Measurements from ENCODE around the gene ZNRF3. TPM values are rescaled to one million over a fixed set of nuclear protein-coding genes. Genes with fewer than 3 reads are reported as not detected.

Gene ZNRF3
- polyA plus RNA-seq, 1 of the 3 experiments (the other 2 are of a cell fraction), result 4.2 TPM

DNA sequence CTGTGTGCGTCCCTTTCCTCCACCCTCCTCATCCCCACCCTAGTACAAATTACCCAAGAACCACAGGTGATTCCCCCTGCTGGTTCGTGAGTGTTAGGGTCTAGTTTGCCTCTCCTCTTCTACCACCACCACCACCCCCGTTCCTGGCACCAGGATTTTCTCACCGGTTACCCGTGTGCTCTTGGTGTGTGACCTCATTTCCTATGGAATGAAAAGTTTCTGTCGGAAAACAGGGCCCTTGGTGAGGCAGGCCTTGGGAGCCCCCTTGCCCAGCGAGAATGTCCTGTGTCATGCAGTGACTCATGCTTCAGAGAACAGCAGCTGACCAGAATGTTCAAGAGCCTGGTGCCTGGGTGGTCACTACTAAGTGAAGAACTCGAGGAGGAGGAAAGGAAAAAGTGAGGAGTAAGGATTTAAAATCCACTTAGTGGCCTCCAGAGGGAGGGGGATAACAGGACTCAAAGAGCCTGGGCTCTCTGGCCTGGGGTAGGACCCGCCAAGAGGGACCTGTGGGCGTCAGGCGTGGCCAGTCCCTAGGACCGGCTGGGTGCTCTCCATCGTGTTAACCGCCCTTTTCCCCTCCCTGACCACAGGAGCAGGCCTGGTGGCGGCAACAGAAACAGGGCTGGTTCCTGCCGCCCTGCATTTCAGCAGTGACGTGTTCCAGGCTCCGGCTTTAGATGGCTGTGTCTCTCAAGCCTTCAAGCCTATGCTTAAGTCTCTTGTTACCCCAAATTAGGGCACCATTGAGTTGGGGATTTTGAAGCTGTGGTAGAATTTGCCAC, 148.0 kb downstream of the ZNRF3 start:
- WGBS (ENCODE audit: low lambda C conversion rate), result 7% methylated on average over 11 of the region's 18 CpGs
- CTCF ChIA-PET, result interaction anchor here (0.6 to 2.1 kb wide), 11 partner anchors 9 to 431 kb away, joined by 3 to 10 read pairs (median 3); no protein-coding TSS in a partner anchor

More for the DNA sequence above, 148.0 kb downstream of the ZNRF3 start:
- POLR2A ChIA-PET, result interaction anchor here (0.9 to 1.3 kb wide), 3 partner anchors 17 to 148 kb away, joined by 3 to 4 read pairs (median 3); partner anchors contain the start of gene ZNRF3
- Histone ChIP-seq H3K27ac (ENCODE audit: low read depth in 2 of 2, low read length in 1 of 2) (peak overlapping the region; percentile 86 to 99), H3K4me3 (ENCODE audit: low read depth in 2 of 2, low read length in 1 of 2) (peak overlapping the region; percentile 46 to 54), H3K36me3 (replicated peaks in 1 of 2; ENCODE audit: control insufficient read depth in 1 of 2, insufficient read depth in 2 of 2, low read length in 1 of 2) (no peaks in the 10 kb centered on the region), H3F3A (replicated peaks; ENCODE audit: insufficient read depth) (peaks cover 23% of the 10 kb centered on the region), H3K4me1 (ENCODE audit: control insufficient read depth in 1 of 2, insufficient read depth in 2 of 2, low read depth in 1 of 2, low read length in 1 of 2) (peaks cover 22 to 32% of the 10 kb centered on the region in 2 experiments), H4K20me1 (ENCODE audit: insufficient read depth) (no peaks in the 10 kb centered on the region), H3K4me2 (peak overlapping the region; percentile 80), H3K27me3 (ENCODE audit: insufficient read depth) (no peaks in the 10 kb centered on the region), H3K79me2 (ENCODE audit: insufficient read depth) (peaks cover 29% of the 10 kb centered on the region; the same call in 1 of the 2 replicates), H3K9ac (peak overlapping the region; percentile 80), H3K9me2 (no peaks in the 10 kb centered on the region), H2AFZ (ENCODE audit: low read depth) (peak overlapping the region; percentile 75), H3K9me3 (no peaks in the 10 kb centered on the region)
- TF ChIP-seq GATA2 (CRISPR knock-in tag; IDR thresholded peaks at IDR 0.05), result no peak
- TF ChIP-seq NFIC (IDR thresholded peaks at IDR 0.05; ENCODE audit: borderline replicate concordance), result peak; percentile 87
- no peak for TF ChIP-seq FOXJ3 (CRISPR knock-in tag; IDR thresholded peaks at IDR 0.05)
- no peak for TF ChIP-seq ELF1 (IDR thresholded peaks at IDR 0.05)
- TF ChIP-seq GABPA (IDR thresholded peaks at IDR 0.05; ENCODE audit: low read depth), result peak; percentile 42; the same call in 1 of the 2 replicates
- TF ChIP-seq RCOR1 (IDR thresholded peaks at IDR 0.05; ENCODE audit: low read length), result no peak
- TF ChIP-seq SIN3A (IDR thresholded peaks at IDR 0.05; ENCODE audit: borderline replicate concordance, low read depth, low read length), result peak; percentile 57; the same call in 1 of the 2 replicates
- TF ChIP-seq TEAD4 (IDR thresholded peaks at IDR 0.05; ENCODE audit: borderline replicate concordance, insufficient read depth), result peak; percentile 54; the same call in 1 of the 2 replicates
- TF ChIP-seq, protein P1, sequence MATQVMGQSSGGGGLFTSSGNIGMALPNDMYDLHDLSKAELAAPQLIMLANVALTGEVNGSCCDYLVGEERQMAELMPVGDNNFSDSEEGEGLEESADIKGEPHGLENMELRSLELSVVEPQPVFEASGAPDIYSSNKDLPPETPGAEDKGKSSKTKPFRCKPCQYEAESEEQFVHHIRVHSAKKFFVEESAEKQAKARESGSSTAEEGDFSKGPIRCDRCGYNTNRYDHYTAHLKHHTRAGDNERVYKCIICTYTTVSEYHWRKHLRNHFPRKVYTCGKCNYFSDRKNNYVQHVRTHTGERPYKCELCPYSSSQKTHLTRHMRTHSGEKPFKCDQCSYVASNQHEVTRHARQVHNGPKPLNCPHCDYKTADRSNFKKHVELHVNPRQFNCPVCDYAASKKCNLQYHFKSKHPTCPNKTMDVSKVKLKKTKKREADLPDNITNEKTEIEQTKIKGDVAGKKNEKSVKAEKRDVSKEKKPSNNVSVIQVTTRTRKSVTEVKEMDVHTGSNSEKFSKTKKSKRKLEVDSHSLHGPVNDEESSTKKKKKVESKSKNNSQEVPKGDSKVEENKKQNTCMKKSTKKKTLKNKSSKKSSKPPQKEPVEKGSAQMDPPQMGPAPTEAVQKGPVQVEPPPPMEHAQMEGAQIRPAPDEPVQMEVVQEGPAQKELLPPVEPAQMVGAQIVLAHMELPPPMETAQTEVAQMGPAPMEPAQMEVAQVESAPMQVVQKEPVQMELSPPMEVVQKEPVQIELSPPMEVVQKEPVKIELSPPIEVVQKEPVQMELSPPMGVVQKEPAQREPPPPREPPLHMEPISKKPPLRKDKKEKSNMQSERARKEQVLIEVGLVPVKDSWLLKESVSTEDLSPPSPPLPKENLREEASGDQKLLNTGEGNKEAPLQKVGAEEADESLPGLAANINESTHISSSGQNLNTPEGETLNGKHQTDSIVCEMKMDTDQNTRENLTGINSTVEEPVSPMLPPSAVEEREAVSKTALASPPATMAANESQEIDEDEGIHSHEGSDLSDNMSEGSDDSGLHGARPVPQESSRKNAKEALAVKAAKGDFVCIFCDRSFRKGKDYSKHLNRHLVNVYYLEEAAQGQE (IDR thresholded peaks at IDR 0.05; ENCODE audit: low read depth, low read length), result no peak
- TF ChIP-seq TAF1 (IDR thresholded peaks at IDR 0.05; ENCODE audit: borderline replicate concordance, low read depth, low read length), result peak; percentile 45; the same call in 1 of the 2 replicates
- no peak; the same call in 1 of the 2 replicates for TF ChIP-seq SMC3 (IDR thresholded peaks at IDR 0.05; ENCODE audit: low read depth, low read length)
- peak; percentile 60; the same call in 1 of the 2 replicates for TF ChIP-seq RXRA (IDR thresholded peaks at IDR 0.05; ENCODE audit: borderline replicate concordance, low read depth)
- no peak for TF ChIP-seq YY1 (IDR thresholded peaks at IDR 0.05; ENCODE audit: low read depth)
- TF ChIP-seq FOSL2 (IDR thresholded peaks at IDR 0.05; ENCODE audit: borderline replicate concordance, low read depth), result peak; percentile 94
- TF ChIP-seq, protein P2, sequence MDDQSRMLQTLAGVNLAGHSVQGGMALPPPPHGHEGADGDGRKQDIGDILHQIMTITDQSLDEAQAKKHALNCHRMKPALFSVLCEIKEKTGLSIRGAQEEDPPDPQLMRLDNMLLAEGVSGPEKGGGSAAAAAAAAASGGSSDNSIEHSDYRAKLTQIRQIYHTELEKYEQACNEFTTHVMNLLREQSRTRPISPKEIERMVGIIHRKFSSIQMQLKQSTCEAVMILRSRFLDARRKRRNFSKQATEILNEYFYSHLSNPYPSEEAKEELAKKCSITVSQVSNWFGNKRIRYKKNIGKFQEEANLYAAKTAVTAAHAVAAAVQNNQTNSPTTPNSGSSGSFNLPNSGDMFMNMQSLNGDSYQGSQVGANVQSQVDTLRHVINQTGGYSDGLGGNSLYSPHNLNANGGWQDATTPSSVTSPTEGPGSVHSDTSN (IDR thresholded peaks at IDR 0.05), result peak; percentile 72
- TF ChIP-seq, protein P3, sequence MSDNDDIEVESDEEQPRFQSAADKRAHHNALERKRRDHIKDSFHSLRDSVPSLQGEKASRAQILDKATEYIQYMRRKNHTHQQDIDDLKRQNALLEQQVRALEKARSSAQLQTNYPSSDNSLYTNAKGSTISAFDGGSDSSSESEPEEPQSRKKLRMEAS (IDR thresholded peaks at IDR 0.05; ENCODE audit: low read depth), result peak; percentile 88
- TF ChIP-seq EP300 (IDR thresholded peaks at IDR 0.05; ENCODE audit: borderline replicate concordance in 1 of 2, low read depth in 1 of 2, low read length in 1 of 2), result peak in 1 of 2 experiments; percentile 86; a peak in 2 of 4 replicates
- TF ChIP-seq JUND (IDR thresholded peaks at IDR 0.05), result peak; percentile 88
- TF ChIP-seq NRF1 (IDR thresholded peaks at IDR 0.05; ENCODE audit: low read depth, low read length), result no peak
- TF ChIP-seq EZH2phosphoT487 (IDR thresholded peaks at IDR 0.05; ENCODE audit: borderline replicate concordance, low read depth), result no peak
- peak; percentile 59; the same call in 1 of the 2 replicates for TF ChIP-seq POLR2AphosphoS5 (IDR thresholded peaks at IDR 0.05; ENCODE audit: low read depth, low read length)
- TF ChIP-seq, protein P4, sequence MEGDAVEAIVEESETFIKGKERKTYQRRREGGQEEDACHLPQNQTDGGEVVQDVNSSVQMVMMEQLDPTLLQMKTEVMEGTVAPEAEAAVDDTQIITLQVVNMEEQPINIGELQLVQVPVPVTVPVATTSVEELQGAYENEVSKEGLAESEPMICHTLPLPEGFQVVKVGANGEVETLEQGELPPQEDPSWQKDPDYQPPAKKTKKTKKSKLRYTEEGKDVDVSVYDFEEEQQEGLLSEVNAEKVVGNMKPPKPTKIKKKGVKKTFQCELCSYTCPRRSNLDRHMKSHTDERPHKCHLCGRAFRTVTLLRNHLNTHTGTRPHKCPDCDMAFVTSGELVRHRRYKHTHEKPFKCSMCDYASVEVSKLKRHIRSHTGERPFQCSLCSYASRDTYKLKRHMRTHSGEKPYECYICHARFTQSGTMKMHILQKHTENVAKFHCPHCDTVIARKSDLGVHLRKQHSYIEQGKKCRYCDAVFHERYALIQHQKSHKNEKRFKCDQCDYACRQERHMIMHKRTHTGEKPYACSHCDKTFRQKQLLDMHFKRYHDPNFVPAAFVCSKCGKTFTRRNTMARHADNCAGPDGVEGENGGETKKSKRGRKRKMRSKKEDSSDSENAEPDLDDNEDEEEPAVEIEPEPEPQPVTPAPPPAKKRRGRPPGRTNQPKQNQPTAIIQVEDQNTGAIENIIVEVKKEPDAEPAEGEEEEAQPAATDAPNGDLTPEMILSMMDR (IDR thresholded peaks at IDR 0.05), result peak; percentile 33; the same call in 1 of the 2 replicates
- TF ChIP-seq TCF12 (IDR thresholded peaks at IDR 0.05), result peak; percentile 77
- no peak for TF ChIP-seq MEF2A (IDR thresholded peaks at IDR 0.05; ENCODE audit: borderline replicate concordance, low read depth)
- TF ChIP-seq, protein P5, sequence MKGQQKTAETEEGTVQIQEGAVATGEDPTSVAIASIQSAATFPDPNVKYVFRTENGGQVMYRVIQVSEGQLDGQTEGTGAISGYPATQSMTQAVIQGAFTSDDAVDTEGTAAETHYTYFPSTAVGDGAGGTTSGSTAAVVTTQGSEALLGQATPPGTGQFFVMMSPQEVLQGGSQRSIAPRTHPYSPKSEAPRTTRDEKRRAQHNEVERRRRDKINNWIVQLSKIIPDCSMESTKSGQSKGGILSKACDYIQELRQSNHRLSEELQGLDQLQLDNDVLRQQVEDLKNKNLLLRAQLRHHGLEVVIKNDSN (IDR thresholded peaks at IDR 0.05; ENCODE audit: borderline replicate concordance, low read depth), result no peak
- peak; percentile 70 for DNase-seq

All from SK-N-SH (cell line).